ENCODE measurements around the gene HK3. TPM values are rescaled to one million over a fixed set of nuclear protein-coding genes. Genes with fewer than 3 reads are reported as not detected.

HK3 gene
- total RNA-seq, 1 experiment from 2014 or later, result 1.5 TPM

- intact Hi-C loops (cut with micrococcal nuclease; ENCODE audit: unreplicated experiment), result no loop called here
- TF ChIP-seq CTCF (IDR thresholded peaks at IDR 0.05; ENCODE audit: unreplicated experiment), result no peak
- Mint-ChIP-seq H3K27ac (ENCODE audit: unreplicated experiment) (no peak overlapping the region), H3K27me3 (ENCODE audit: unreplicated experiment) (peaks cover 53% of the 10 kb centered on the region), H3K36me3 (ENCODE audit: insufficient read depth, unreplicated experiment) (no peaks in the 10 kb centered on the region), H3K4me3 (ENCODE audit: low read depth, unreplicated experiment) (no peak overlapping the region), H3K9me3 (ENCODE audit: low read depth, unreplicated experiment) (no peaks in the 10 kb centered on the region), H3K4me1 (ENCODE audit: low read depth, unreplicated experiment) (no peaks in the 10 kb centered on the region)
- CTCF ChIA-PET, result no interaction called here
- DNase-seq, result no peak
- BruUV-seq (replicated peaks), result no TSS peak
Observed at GRCh38 chr5:176889321-176890280, 9.5 kb downstream of the HK3 start.

GRCh38 chr5:176888865-176889165, 10.3 kb downstream of the HK3 start:
- BruUV-seq (replicated peaks), result no TSS peak
- no peaks in the 10 kb centered on the region for H3K9me3 Mint-ChIP-seq (ENCODE audit: low read depth, unreplicated experiment)
- DNase-seq, result no peak
- TF ChIP-seq CTCF (IDR thresholded peaks at IDR 0.05; ENCODE audit: unreplicated experiment), result no peak
- no peak overlapping the region for H3K4me3 Mint-ChIP-seq (ENCODE audit: low read depth, unreplicated experiment)
- no peaks in the 10 kb centered on the region for H3K36me3 Mint-ChIP-seq (ENCODE audit: insufficient read depth, unreplicated experiment)
- no peak overlapping the region for H3K27ac Mint-ChIP-seq (ENCODE audit: unreplicated experiment)
- intact Hi-C loops (cut with micrococcal nuclease; ENCODE audit: unreplicated experiment), result no loop called here
- H3K27me3 Mint-ChIP-seq (ENCODE audit: unreplicated experiment), result peaks cover 58% of the 10 kb centered on the region
- CTCF ChIA-PET, result no interaction called here
- no peaks in the 10 kb centered on the region for H3K4me1 Mint-ChIP-seq (ENCODE audit: low read depth, unreplicated experiment)

- H3K27ac Mint-ChIP-seq (ENCODE audit: unreplicated experiment), result no peak overlapping the region
- no peak for TF ChIP-seq CTCF (IDR thresholded peaks at IDR 0.05; ENCODE audit: unreplicated experiment)
- intact Hi-C loops (cut with micrococcal nuclease; ENCODE audit: unreplicated experiment), result no loop called here
- no peaks in the 10 kb centered on the region for H3K36me3 Mint-ChIP-seq (ENCODE audit: insufficient read depth, unreplicated experiment)
- H3K4me1 Mint-ChIP-seq (ENCODE audit: low read depth, unreplicated experiment), result no peaks in the 10 kb centered on the region
- DNase-seq, result no peak
- CTCF ChIA-PET, result interaction anchor here (0.6 kb wide), 1 partner anchor 299 kb away, joined by 5 read pairs; no protein-coding TSS in a partner anchor
- no peaks in the 10 kb centered on the region for H3K9me3 Mint-ChIP-seq (ENCODE audit: low read depth, unreplicated experiment)
- peaks cover 52% of the 10 kb centered on the region for H3K27me3 Mint-ChIP-seq (ENCODE audit: unreplicated experiment)
- BruUV-seq (replicated peaks), result no TSS peak
- no peak overlapping the region for H3K4me3 Mint-ChIP-seq (ENCODE audit: low read depth, unreplicated experiment)
Observed at GRCh38 chr5:176888016-176888864, 10.9 kb downstream of the HK3 start.

- CTCF ChIA-PET, result no interaction called here
- BruUV-seq (replicated peaks), result no TSS peak
- Mint-ChIP-seq H3K9me3 (ENCODE audit: low read depth, unreplicated experiment) (no peaks in the 10 kb centered on the region), H3K4me3 (ENCODE audit: low read depth, unreplicated experiment) (no peak overlapping the region), H3K36me3 (ENCODE audit: insufficient read depth, unreplicated experiment) (no peaks in the 10 kb centered on the region), H3K27ac (ENCODE audit: unreplicated experiment) (no peak overlapping the region), H3K4me1 (ENCODE audit: low read depth, unreplicated experiment) (no peaks in the 10 kb centered on the region), H3K27me3 (ENCODE audit: unreplicated experiment) (peaks cover 43% of the 10 kb centered on the region)
- intact Hi-C loops (cut with micrococcal nuclease; ENCODE audit: unreplicated experiment), result no loop called here
- TF ChIP-seq CTCF (IDR thresholded peaks at IDR 0.05; ENCODE audit: unreplicated experiment), result no peak
- no peak for DNase-seq
Observed at GRCh38 chr5:176887252-176887849, 11.8 kb downstream of the HK3 start.

Measured in Calu3 (cell line).